Medulla oblongata (tissue), 1 donor: ENCODE measurements around the gene COL13A1.

Experiments used
- DNase-seq: peaks from one replicate; pipeline ENCODE4 v3.0.0-alpha.2; 2015; ENCODE audit errors: extremely low spot score

The COL13A1 gene

DNA sequence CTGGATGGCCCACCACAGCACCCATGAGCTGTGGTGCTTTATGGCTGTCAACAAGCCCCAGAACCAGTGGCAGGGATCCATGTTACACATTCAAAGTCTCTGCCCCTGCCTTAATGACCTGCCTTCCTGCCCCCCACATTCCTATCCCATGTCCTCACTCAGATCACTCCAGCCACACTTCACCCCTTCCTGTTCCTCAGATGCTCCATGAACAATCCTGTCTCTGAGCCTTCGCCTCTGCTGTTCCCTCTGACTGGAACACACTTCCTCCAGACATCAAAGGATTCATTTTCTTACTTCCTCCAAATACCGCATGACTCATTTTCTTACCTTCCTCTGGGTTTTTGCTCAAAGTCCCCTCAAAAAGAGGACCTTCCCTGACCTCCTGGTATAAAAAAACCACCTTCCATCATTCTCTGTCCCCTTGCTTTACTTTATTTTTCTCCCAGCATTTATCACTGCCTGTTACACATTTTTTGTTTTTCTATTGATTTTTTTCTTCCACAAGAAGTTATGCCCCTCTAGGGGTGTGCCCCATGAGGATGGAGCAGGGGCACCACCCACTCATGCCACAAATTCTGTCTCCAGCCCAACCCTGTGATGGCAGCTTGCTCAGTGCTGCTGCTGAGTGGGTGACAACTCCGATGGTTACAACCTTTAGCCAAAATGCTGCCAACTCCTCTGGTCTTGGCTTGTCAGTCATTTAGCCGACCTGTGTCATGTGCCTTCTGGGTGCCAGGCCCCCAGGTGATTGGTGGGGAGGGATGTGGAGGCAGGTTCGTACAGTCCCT is 18.2 kb downstream of the COL13A1 start:
- no peak for DNase-seq

DNA sequence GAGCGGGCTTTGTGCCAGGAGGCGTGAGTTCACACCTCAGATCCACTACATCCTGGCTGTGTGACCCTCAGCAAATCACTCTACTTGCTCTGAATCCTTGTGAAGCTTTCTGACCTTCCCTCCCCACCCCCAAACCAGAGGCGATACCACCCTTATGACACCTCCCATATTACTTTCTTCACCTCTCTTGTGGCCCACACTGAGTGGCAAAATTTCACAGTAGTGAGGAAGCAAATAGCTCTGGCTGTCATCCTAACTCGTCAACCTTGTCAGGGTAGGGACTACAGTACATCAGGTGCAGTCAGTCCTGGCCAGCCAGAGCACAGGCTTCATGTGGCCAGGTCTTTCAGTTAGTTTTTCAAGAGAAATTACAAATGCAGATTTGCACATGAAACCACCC is 19.1 kb downstream of the COL13A1 start:
- DNase-seq, result no peak

DNA sequence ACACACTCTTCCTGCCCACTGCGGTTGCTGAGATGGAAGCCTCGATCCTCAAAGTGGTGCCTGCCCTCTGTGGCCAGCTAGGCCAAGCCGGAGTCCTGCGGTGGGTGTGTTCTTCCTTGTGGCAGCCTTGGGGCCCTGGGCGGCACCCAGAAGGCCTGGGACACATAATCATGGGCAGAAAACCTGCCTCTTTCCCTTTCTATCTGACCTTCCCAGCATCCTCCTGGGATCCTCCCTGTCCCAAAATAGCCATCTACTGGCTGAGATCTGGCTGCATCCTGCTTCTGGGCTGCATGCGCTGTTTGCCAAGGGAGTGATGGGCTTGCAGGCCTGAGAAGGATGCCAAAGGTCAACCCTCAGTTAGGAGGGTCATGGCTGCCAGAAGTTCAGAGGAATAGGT is 23.9 kb downstream of the COL13A1 start:
- no peak for DNase-seq

DNA sequence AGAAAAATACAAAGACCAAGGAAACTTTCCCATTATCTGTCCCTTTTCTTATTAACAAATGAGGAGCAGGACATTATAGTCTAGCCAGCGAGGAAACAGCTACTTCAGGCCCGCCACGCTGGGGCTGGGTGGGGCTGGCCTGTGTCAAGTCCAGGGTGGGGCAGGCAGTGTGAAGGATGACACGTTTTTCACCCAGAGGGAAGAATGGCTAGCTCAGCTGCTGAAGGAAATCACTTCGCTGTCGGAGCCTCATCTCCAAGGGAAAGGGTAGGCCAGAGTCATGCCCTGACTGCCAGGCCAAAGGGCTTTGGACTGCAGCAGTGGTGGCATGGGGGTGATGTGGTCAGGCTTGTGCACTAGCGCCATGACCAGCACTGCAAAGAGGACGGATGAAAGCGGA is 24.4 kb downstream of the COL13A1 start:
- no peak for DNase-seq

DNA sequence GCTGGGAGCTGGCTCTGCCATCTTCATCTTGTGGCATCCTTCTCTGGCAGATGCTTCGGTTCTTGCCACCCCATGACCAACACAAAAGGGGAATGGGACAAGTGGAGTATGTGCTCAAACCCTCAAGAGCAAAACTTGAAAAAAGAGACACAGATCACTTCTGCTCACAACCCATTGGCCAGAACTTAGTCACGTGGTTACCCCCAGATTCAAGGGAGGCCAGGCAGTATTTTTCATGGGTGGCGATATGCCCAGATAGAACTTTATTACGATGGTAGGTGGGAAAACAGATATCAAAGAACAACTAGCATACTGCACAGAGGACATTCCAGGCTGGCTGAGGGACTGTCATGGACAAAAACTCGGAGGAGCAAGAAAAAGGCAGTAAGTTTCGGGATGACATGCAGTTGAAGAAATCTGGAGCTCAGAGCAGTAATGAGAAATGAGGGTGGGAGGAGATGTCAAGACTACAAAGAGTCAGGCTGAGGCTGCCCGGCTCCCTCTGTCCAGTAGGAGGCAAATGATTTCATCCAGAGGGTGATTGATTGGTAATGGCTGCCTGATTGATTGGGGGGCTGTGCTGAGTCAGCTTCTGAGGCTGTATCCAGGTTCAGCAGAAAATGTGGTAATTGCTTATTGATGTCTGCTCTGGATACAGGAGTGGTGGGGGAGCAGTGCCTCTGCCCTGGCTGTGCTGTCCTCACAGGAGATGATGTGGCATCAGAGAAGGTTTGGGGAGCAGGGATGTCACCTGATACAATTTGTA is 25.3 kb downstream of the COL13A1 start:
- DNase-seq, result no peak

DNA sequence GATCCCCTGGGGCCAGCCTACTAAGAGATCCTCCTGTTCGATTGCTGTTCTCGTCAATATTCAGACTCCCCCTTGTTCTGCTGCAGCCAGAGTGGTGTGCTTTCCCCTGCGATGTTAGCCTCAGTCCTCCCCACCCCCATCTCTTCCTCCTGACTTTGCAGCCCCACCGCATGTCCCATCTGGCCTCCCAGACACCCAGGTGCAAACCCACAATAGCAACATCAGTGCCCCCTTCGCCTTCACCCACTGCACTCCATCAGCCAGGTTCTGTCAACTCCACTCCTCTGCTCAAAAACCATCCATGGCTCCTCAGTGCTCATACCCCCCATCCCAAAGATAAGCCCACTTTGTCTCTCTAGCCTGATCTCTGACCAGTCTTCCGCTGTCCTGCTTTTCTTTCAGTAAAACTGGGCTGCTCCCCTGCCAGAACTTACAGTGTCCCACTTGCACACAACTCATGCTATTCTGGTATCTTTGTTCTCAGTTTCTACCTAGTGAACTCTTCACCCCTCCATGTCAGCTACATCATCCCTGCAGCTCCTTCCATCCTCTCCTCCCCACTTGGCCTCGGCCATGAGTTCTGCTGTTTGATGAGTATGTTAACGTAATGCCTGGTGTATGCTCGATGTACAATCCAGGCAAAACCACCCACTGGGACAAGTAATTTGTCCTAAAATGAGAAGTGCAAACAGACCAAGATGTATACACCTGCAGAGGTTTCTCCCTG is 26.6 kb downstream of the COL13A1 start:
- no peak for DNase-seq

DNA sequence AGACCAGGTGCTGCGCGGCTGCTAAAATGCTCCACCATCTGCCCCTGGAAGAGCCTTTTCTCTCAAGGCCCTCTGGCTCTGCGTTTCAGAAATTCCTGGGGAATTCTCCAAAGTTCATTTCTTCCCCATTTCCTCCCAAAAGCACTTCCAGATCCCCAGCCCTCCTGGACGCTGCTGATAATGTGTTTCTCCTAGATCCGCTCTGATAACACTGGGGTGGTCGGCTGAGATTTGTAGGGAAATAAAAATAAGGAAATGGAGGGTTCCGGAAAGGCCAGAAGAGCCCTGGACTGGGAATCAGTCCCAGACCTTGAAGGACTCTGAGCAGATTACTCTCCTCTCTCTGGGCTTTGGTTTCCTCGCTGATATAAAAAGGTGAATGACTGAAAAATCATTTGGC is 28.1 kb downstream of the COL13A1 start:
- no peak for DNase-seq

DNA sequence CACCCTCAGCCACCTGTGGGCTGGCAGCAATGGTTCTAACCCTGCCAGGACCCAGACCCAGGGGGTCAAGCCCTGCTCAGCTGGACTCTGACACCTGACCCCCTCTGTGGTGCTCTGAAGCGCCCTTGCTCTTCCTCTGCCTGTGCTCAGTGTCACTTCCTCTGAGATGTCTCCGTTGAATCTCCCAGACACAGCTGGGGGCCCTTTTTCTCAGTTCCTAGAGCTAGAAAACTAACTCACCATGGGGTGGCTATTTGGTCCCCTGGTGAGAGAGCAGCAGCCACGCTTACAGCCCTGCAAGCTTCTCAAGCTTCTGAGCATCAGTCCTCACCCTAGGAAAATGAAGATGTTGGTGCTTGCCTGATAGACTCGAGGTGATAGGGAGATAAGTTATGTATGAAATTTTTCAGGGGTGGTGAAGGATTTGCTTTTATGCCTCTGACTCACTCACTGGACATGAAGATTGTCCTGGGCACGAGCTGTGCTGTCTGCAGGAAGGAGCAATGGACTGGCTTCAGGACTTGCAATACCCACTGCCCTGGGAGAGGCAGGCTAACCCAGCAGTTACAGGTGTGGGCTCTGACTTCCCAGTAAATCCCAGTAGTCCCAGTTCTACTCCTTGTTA is 29.6 kb downstream of the COL13A1 start:
- DNase-seq, result no peak

DNA sequence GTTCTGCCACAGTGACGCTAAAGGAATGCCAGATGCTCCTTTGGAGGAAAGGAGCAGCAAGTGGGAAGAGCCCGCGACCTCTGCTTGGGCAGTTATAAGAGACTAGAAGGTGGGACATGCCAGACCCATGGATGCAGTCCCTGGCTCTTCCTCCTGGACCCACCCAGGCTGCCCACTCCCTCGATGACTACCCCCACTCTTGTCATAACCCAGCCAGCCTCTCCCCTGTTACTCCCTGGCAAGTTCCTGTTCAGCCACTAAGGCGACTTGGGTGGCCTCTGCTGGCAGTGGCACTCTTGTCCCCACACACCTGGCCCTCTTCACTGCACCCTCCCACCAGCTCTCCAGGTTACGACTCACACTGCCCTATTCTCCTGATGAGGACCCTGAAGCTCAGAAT is 33.5 kb downstream of the COL13A1 start:
- DNase-seq, result no peak

DNA sequence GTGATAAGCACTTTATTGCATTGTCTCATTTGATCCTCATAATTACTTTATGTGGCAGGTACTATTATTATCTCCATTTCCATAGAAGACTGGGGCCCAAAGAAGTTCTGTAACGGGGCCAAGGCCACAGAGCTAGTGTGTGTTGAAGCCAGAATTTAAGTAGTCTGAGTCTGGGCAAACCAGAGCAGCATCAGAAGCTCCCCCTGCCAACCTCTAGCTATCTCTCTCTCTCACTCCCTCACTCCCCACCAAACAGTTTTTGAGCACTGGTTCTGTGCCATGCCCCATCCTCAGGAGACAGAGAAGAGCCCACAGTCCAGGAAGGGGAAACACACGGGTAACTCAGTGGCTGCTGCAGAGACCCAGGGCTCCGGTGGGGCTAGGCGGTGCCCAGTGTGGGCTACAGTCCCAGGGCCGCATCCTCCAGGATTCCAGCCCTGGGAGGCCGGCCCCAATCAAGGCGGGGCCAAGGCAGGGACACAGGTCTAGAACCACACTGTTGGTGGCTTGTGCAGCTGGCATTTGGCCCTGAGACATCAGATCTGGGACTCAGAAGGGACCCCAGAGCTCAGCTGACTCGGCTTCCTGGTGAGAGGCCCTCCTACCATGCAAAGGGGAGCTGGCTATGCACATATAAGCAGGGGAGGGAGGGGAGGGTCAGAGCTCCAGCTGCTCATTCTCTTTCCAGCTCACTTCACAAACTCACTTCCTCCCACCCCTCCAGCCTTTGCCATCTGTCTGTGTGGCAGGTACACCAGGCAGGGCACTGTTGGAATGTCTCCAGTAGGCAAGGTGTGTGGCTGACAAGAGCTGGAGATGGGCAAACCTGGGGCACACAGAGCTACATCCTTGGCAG is 34.4 kb downstream of the COL13A1 start:
- no peak for DNase-seq

DNA sequence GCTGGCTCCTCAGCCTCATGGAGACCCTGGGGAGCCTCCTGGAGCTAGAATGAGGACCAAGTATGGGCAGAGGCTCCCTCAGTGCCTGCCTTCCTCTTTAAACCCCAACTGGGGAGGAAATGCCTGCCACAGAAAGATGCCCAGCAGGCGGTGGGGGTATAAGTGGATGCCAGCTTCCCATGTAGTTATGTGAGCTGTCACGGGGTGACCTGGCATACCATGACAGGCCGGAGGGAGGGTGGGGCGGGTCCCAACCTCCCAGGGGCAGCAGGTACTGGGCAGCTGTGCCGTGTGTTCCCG is 35.0 kb downstream of the COL13A1 start:
- no peak for DNase-seq

DNA sequence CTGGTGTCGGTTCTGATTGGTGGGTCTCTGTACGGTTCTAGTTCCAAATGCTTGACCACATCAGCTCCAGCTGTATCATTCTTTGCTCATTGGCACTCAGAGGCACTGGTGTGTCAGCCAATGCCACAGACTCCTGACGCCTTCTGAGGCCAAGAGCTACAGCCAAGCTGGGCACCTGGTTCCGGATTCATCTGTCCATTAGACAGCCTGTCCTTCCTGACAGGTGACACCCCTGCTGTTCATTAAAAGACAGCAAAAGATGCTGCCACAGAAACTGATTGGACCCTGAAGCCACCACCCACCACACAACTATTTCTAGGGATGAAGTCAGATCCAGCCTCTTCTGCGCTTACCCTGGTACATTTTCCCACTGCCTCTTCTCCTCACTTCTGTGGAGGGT is 35.6 kb downstream of the COL13A1 start:
- no peak for DNase-seq

DNA sequence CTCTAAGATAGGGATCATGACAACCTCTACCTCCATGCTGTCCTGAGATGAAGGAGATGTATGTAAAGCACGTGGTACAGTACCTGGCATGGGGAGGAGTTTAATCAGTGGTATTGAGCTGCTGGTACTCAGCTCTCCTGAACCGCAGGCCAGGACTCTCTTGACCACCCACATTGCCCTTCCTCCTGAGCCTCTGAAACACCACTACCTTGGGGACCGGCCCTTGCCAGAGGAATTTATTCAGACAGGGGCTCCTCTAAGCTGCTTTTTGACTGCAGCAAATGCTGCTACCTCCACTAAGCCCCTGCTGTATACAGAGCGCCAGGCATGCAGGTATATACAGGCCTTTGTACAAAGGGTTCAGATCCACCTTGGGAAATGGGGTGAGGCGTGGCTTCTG is 36.7 kb downstream of the COL13A1 start:
- DNase-seq, result no peak

DNA sequence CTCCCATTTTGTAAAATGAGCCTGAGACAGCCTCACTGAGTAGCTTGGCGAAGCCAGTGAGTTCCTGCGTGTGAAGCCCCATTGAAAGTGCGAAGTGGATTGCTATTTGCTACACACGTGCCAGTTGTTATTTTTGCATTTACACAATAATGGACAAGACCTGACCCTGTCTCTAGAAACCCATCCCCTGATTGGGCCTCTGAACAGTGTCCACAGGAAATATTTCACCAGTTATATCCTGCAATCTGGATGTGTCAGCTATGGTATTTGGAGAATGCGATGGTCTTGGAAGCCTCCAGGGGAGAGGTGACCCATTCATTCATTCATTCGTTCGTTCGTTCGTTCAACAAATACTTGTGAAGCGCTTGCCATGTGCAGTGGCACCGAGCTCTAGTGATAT is 37.1 kb downstream of the COL13A1 start:
- no peak for DNase-seq

DNA sequence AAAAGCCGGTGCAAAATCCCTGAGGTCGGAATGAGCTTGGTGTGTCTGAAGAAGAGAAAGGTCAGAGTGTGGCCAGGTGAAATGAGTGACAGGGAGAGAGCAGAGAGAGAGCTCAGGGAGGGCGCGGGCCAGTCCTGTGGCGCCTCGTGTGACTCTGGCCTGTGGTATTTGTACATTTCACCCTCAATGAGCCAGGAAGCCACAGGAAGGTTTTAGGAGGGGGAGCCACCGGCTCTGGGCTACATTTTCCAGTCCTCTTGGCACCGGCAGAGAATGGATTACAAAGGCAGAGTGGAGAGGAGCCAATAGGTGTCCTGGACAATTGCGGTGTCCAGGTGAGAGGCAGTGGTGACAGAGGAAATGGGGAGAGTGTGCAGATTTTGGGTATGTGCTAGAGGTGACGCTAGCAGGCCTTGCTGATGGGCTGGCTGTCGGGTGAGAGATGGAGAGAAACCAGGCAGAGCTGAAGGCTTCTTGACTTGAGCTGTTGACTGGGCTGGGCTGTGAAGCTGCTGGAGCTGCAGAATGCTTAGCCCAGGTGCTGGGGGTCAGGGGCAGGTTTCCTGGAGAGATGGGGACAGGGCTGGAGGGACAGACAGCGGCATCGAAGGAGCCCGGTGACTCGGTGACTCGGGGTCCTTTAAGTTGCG is 38.1 kb downstream of the COL13A1 start:
- no peak for DNase-seq

DNA sequence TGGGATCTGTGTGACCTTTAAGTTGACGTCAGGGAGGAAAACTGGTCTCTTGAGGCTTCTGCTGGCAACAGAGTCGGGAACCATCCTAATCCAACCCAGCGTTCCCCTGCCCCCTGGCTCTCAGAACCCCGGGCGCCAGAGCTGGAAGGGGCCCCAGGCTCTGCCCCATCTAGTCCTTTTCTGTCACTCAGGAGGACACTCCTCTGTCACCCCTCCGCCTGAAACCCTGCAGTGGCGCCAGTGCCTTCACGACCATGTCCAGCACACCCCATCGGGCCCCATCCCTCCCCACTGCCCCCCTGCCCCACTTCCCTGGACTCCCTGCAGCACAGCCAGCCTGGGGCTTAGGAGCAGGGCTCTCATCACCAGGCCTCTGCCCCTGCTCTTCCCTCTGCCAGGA is 39.1 kb downstream of the COL13A1 start:
- DNase-seq, result no peak

DNA sequence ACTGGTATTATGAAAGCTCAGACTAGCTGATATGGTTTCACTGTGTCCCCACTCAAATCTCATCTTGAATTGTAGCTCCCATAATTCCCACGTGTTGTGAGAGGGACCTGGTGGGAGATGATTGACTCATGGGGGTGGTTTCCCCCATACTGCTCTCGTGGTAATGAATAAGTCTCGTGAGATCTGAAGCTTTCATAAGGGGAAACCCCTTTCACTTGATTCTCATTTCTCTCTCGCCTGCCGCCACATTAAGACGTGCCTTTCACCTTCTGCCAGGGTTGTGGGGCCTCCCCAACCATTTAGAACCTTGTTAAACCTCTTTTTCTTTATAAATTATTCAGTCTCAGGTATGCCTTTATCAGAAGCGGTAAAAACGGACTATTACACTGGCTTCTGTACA is 40.3 kb downstream of the COL13A1 start:
- no peak for DNase-seq

DNA sequence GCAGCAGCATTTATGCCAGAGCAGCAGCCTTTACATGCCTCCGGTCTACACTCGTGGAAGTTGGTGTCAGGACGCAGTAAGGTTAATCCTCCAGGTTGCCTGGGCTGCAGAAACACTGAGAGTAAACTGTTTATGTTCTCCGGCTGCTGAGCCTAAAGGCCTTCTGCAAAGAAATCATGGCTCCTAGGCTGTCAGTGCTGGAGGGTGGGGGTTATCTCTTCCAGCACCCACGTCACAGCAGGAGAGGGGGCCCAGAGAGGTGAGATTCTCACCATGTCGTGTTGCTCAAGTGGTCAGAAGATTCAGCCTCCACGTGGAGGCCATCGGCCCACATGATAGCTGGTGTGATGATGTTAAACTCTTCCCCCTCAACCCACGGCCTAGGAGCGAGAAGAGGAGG is 41.2 kb downstream of the COL13A1 start:
- no peak for DNase-seq

DNA sequence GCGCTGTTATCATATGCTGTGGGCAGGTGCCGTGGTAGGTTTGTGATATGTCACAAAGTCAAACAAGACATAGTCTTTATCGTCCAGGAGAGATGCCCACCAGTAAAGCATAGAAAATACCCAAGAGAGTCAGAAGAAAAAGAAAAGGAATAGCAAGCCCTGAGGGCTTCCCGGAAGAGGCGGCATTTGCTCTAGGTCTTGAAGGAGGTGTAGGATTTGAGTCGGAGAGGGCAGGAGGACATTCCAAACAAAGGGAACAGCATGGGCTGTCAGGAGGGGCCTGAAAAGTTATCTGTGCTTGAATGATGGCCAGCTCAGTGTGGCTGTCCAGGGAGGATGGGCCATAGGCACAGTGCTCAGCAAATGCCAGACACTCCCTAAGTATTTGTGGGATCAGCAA is 42.2 kb downstream of the COL13A1 start:
- no peak for DNase-seq

DNA sequence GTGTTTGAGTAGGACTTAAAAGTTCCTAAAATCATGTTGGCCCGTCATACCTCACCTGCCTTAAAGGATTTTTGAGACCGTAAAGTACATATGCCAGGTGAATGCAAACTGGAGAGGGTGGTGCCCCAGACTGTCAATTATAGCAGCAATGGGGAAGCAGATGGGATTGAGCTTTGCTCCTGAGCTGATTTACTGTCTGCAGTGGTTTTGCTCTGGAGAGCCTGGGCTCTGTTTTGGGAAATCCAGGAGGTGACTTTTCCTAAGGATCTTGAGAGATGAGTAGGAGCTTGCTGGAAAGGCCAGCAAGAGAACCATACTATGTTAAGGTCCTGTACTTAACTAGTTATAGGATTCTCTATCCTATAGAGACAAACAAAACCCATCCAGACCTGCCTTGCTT is 43.0 kb downstream of the COL13A1 start:
- no peak for DNase-seq
